CD4-positive, alpha-beta T cell treated with Interleukin-6 at 100 ng/mL for 8 hours (primary cell): Measurements from ENCODE around the gene KCTD11.
"Not testable (repeated sequence)": the region's sequence is repeated elsewhere in the genome, so short reads cannot be mapped to it uniquely, and the experiment has no call there.

ENCODE experiments used
- DNase-seq: peaks from one replicate; pipeline ENCODE4 v3.0.0-alpha.2; 2020; ENCODE audit warnings: mixed read lengths, low spot score

Gene KCTD11

DNA sequence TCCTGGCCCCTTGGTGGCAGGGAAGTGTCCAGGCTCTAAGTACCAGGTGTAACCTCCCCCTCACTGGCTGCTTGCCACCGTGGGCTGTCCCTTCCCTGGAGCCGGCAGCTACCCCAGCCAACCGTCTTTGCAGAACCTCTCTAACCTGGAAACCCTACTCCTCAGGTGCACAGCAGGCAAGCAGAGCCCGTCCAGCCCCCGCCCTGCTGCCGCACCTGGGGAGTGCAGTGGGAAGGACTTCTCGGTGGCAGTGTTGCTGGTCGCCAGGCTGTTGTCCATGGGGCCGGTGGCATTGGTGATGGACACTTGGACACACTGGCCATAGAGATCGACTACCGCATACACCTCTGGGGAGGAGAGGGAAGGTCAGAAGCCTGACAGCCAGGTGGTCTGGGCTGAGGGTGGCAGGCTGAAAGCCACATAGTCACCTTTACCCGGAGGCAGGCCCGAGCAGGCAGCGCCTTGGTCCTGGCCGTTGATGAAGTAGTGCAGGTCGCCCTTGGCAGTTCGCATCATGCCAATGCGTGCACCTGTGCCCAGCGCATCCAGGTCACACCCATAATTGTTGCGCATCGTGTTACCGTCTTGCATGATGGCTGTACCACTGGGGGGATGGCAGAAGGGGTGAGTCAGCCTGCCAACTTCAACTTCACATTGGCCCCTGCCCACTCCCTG is 29.3 kb upstream of the KCTD11 start:
- DNase-seq: no peak

DNA sequence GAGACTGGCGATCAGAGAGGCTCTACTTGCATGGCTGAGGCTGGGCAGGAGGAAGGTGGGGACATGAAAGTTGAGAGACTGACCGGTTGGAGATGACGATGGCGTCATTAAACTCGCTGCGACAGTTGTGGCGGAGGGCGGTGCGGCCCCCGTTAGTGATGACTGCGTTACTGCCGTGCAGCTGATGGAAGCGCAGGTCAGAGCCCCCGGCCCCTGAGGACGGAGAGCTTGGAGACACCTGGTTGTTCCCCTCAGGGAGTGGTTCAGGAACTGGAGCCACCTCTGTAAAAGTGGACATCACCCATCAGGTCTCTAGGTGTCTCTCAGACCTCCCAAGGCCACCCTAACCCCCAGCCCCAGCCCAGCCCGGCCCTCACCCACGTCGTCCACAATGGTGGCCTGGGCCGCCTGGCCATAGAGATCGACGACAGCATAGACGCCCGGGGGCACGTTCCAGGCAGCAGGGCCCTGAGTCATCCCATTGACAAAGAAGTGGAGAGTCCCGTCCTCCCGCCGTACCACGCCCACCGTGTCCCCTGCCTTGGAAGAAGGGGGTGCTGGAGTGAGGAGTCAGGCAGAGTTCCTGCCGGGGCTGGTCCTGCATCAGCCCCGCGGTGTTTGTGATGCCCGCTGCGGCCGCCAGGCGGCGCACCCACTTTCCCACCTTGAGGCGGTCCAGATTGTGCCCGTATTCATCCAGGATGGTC is 28.1 kb upstream of the KCTD11 start:
- peak; percentile 61 for DNase-seq

DNA sequence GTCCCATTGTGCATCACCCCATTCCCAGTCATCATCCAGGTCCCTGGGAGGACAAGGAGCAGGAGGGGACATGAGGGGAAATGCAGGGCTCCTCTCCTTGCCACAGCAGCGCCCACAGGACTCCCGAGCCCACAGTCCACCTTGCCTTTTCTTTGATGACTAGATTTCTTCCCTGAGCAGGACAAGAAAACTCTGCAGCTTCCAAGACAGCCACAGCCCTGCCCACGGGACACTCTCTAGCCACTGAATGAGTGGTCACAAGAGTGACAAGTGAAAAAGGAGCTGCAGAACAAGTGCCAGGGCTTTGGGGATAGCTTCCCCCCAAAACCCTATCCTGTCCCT is 27.6 kb upstream of the KCTD11 start:
- no peak for DNase-seq

DNA sequence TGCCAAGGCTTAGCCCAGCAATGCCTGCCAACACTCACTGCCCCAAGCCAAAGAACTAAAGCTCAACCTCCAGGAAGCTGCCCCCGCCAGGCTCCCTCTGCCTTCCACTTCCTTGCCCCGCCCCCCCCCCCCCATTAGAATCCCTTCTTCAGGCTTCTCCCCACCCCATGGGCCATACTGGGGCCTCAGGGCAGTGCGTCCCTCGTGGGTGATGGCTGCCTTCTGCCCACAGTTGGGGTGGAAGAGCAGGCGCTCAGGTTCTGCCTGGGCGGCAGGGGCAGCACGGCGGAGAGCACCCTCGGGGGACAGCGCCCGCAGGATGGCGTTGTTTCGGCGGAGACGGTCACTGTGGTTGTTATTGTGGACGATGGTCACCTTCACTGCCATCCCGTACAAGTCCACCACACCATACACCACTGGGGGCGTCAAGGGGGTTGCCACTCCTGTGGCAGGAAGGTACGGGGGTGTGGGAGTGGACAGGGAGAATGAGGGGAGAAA is 26.9 kb upstream of the KCTD11 start:
- no peak for DNase-seq

DNA sequence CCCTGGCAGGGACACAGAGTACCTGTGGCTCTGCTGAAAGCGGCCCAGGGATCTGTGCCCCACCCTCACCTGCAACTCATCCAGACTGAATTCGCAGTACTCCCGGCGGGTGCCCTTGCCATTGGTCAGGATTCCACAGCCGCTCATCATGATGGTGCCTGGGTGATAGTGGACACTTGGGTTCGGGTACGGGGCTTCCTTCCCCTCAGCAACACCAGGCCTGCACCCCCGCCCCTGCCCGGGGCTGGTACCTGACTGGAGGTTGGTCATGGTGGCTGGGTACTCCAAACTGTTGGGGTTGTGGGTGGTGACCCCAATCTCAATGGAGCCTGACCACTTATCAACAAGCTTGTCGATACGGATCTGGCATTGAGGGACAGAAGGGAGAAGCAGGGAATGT is 25.8 kb upstream of the KCTD11 start:
- no peak for DNase-seq

DNA sequence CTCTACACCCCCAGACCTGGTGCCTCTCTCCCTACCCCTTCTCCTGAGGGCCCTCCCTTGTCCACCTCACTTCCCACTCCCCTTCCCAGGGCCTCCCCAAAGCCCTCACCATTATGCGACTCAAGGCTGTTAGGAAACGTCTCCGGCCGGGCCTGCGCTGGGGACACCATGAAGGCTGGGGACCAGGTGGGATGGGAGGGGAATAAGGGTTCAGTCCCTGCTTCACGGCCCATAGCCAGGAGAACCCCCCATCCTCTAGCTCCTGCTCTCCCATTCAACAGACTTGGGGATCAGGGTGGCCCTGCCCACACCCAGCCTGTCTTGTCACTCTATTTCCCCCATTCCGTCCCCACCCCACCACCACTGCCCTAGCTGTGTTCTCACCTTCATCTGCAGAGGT is 24.9 kb upstream of the KCTD11 start:
- DNase-seq: no peak

DNA sequence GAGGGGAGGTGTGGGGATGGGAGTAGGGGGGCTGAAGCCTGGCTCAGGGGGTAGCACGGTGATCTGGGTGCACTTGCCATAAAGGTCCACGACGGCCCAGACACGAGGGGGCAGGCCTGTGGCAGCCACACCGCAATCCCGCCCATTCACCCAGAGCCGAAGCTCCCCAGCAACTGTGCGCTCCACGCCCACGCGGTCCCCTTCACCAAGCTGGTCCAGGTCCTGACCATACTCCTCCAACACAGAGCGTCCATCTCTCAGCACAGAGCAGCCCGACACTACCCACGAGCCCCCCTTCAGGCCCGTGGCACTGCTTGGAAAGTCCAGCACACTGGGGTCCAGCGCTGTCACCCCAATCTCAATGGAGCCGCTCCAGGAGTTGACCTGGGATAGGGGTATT is 24.5 kb upstream of the KCTD11 start:
- DNase-seq: no peak

DNA sequence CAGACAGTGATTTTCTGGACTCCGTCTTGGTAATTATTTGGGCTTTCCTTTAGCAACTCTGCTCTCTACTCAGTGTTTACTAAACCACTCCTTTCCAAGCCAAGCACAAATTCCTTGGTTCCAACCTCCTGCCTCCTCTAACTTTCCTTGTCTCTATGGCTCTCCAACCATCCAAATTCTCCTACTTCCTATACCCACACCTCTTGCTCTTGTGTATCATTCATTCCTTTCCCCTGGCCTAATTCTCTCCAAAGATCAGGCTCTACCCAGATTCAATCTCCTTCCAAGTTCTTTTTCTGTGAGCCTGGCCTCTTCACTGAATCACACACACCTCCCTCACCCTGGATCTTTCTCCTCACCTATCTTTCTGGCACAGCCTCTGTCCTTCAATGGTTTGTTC is 24.0 kb upstream of the KCTD11 start:
- no peak for DNase-seq

DNA sequence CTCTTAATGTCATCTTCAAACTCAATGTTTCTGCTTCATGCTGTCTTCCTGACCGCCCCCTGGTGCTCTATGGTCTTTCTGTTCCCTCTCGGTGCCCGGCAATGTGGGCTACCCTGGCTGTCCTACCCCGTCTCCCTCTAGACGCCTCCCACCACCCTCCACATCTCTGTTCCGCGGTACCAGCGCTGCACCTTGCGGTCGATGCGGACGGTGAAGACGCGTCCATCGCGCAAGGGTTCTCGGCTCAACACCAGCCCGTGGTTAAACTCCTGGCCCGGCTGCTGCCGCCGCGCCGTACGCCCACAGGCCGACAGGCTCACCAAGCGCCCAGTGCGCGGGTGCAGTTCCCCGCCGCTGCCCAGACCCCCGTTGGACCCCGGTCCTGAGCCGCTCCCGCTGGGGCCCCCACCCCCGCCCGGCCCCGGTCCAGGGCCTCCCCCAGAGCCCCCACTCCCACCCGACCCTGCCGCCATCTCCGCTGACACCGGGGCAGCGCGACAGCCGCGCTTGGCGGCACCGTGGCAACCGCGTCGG is 23.1 kb upstream of the KCTD11 start, which contains the start of gene NEURL4:
NEURL4 (minus strand) TSS at position 496 of the 534 bp plus-strand sequence; CDS start at position 473, 23 bp downstream.
- no peak for DNase-seq

DNA sequence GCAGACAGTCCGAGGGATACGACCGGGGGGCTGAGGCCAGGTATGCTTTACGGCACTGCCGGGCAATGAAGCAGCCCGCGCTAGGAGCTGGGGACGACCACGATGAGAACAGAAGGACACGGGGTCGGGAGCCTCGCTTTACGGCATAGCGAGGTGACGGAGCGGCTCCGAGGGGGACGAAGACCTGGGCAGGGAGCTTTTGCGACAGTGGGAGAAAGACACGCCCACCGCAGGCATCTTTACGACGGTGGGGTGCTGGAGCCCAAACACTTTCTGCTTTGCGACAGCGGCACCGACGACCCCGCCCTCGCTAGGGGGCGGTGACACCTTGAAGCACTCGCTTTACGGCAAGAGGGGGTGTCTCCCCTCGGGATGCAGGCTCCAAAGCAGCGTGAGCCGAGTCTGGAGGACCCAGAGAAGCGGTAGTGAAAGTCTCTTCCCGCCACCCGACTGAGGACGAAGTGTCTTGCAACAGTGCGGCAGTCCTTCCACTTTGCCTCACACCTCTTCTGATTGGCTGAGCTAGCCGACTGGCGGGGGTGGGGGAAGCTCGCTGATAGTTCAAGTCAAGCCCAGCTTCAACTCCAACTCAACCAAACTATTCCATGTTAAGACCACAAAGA is 22.5 kb upstream of the KCTD11 start:
- DNase-seq: peak; percentile 97

DNA sequence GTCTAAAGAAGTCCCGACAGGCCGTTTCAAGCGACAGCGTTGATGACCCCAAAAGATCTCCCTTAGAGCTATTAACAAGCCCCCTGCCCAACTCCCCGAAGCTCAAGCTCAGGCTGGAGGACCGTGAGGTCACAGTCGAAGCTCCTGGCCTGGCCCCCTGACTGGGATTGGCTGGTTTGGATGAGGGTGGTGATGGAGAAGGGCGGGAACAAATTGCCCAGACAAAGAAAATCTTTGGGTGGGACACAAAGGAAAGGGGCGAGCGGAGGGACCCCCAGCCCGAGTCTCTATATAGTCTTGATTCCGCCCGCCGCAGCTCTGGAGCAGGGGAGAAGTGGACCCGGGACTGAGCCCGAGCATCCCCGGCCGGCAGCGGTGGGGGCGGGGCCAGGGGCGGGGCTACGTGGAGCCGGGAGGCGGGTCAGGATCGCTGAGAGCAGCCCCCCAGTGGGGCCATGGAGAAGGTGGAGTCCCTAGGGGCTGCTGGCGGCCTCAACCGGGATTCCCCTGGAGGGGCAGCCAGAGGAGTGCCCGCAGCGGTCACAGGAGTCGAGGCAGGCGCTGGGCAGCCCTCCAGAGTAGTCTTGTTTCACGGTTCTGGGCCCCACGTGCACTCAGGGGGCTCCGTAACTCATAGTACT is 21.8 kb upstream of the KCTD11 start:
- DNase-seq: peak; percentile 74

DNA sequence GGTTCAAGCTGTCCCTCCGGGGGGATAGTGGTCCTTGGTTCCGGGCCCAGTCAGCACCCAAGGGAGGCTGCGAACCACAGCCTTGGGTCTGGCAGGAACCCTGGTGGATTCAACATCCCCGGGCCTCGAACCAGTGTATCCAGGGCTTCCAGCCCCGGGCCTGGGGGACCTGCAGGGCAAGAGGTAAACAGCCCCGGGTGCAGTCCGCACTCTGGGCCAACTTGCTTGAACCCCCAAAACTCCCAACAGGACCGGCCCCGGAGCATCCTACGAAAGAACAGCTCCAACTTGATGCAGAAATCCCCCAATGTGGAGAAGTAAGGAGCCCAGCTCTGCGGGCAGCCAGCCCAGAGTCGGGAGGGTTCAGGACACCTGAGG is 21.3 kb upstream of the KCTD11 start:
- DNase-seq: no peak

DNA sequence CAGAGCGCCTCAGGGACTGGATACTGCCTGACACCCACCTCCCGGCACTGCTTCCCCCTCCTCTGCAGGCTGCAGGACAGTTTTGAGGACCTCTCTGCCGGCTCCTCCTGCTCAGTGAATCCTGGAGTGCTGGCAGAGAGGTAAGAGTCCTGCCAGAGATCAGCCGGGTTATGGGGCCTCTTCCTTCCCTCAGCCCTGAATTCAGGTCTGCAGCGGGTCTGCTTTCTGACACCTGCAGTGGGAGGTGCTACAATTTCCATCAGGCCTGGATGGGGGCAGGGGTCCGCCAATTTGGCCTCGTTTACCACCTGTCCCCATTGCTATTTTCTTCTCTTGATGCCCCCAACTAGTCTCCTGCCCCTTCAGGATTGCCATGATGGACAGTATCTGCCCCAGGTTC is 19.9 kb upstream of the KCTD11 start:
- no peak for DNase-seq

DNA sequence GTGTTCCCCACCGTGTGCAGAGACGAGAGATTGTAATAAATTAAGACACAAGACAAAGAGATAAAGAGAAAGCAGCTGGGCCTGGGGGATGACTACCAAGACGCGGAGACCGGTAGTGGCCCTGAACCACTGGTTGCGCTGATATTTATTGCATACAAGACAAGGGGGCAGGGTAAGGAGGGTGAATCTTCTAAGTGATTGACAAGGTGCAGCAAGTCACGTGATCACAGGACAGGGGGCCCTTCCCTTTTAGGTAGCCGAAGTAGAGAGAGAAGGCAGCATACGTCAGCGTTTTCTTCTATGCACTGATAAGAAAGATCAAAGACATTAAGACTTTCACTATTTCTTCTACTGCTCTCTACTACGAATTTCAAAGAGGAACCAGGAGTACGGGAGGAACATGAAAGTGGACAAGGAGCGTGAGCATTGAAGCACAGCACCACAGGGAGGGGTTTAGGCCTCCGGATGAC is 19.3 kb upstream of the KCTD11 start:
- DNase-seq: not testable (repeated sequence)

DNA sequence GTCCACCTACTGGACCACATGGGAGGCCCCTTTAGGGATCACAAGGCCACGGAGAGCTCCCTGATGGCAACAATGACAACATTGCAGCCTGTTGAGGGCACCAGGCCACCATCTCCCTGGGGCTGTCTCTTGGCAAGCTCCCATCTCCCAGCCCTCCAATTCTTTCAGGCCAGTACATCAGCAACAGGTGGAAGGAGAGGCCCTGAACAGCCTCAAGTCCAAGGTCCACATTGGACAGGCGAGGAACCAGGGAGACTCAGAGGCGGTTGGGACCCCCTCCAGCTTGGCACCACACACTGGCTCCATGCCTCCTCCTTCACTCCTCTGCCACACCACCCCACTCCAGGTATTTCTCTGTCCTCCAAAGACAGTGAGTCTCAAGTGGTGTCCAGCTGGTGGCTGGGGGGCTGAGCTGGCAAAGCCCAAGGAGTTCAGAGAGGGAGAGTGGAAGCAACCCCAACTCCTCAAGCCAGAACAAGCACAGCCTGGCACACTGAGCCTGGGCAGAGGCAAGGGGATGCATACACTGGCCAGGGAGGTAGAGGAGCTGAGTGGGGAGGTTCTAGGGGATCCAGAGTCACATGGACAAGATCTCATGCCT is 16.9 kb upstream of the KCTD11 start:
- DNase-seq: no peak

DNA sequence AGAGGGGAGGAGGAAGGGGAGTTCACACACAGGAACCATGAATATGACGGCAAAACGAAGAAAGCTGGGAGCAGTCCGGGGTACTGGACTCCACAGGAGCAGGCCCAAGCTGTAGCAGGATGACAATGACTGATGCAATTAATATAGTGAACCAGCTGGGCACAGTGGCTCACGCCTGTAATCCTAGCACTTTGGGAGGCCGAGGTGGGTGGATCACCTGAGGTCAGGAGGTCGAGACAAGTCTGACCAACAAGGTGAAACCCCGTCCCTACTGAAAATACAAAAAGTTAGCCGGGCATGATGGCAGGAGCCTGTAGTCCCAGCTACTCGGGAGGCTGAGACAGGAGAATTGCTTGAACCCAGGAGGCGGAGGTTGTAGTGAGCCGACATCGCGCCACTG is 16.2 kb upstream of the KCTD11 start:
- DNase-seq: not testable (repeated sequence)

DNA sequence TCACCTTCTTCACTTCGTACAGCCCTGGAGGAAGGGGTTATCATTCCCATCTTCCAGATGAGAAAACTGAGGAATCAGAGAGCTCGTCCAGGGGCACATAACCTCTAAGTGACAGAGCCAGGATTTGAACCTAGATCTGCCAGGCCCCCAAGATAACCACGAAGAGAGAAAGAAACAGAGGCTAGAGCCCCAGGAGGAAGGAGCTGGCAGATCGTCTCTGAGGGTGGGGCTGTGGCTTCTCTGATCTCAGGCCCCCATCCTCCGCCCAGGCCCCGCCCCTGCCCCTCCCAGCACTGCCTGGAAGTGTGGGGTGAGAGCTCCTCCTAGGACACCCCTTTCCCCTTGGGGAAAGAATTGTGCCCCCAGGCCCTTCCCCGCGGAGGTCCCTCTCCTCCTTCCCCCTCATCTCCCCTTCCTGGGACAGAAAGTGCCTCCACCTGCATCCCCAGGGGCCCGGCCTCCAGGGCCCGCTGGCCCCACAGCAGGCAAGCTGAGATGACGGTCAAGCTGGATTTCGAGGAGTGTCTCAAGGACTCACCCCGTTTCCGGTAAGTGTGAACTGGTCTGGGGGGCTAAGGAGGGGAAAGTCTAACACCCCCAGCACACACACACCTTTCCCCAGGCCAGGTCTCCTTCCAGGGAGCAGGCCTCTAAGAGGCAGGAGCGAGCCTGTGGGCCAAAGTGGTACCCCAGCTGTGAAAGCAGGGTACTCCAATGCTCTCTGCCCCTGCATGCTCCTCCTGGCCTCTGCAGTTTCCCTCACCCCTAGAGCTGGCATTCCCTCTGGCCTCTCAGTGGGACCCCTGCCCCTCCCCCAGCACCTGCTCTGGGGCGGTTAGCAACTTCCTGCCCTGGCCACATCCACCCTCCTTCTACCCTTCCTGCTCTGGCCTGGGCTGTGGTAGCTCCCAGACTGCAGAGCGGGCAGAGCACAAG is 15.5 kb upstream of the KCTD11 start, which contains the start of gene ACAP1:
ACAP1 (plus strand) TSS at position 290 of the 936 bp plus-strand sequence; CDS start at position 496, 206 bp downstream.
- peak; percentile 92 for DNase-seq

DNA sequence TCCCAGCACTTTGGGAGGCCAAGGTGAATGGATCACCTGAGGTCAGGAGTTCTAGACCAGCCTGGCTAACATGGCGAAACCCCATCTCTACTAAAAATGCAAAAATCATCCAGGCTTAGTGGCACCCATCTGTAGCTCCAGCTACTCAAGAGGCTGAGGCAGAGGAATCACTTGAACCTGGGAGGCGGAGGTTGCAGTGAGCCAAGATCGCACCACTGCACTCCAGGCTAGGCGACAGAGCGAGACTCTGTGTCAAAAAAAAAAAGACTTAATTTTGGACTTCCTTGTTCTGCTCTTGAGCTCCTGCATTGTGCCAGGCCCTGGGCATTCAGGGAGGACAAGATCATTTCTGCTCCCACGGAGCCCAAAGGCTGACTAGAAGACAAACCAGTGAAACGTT is 14.4 kb upstream of the KCTD11 start:
- DNase-seq: not testable (repeated sequence)

DNA sequence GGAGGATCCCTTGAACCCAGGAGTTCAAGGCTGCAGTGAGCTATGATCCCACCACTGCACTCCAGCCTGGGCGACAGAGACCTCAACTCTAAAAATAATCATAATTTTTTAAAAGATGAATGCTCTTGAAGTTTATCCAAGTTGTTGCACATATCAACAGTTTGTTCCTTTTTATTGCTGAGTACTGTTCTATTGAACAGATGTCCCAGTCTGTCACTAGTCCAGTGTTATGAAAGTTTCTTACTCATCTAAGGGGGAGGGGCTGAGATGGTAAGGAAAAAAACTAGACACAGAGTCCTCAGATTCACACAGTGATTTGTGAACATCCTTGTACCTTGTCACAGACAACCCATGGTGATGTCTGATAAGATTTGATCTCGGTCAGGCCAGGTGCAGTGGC is 11.8 kb upstream of the KCTD11 start:
- no peak for DNase-seq

DNA sequence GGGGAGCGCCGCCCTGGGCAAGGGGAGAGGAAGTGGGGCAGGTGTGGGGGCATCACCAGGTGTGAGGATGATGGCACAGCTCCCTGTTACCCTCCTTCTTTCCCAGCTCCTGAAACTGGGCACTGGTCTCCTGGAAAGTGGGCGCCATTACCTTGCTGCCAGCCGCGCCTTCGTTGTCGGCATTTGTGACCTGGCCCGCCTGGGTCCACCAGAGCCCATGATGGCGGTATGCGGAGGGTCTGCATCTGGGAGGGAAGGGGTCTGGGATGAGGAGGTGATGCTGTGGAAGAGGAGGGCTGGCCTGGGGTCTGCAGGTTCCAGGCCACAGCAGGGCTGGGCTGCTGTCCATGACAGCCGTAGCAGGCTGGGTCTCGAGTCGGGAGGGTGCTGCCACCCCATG is 10.1 kb upstream of the KCTD11 start:
- no peak for DNase-seq

DNA sequence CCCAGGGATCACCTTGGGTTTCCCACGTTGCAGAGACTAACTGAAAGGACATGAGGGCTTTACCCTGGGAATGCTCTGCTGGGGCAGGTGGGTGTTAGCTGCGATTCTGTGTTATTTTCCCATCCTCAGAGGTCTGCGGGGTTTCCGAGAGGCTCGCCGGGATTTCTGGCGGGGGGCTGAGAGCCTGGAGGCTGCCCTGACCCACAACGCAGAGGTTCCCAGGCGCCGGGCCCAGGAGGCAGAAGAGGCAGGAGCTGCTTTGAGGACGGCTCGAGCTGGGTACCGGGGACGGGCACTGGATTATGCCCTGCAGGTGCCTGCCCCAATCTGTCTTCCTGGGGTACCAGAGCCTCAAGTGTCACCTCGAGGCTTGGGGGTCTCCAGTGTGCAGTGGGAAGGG is 8.7 kb upstream of the KCTD11 start:
- DNase-seq: no peak
